Measurements from ENCODE around the gene STX10. TPM values are rescaled to one million over a fixed set of nuclear protein-coding genes. Genes with fewer than 3 reads are reported as not detected.

The STX10 gene
- total and polyA plus RNA-seq, 2 experiments from 2014 or later = 66.5 to 82.2 TPM

GRCh38 chr19:13122980-13123957 is 26.9 kb downstream of the STX10 start:
- DNase-seq (ENCODE audit: low spot score) = no peak
- H3K79me2 ChIP-seq = peaks cover 96% of the 10 kb centered on the region
- H3K27me3 ChIP-seq = no peaks in the 10 kb centered on the region
- peaks cover 40% of the 10 kb centered on the region for H4K20me1 ChIP-seq (ENCODE audit: insufficient read depth, poor library complexity, severe bottlenecking)
- TF ChIP-seq CTCF (IDR thresholded peaks at IDR 0.05; ENCODE audit: poor library complexity) = no peak
- TF ChIP-seq EZH2phosphoT487 (IDR thresholded peaks at IDR 0.05; ENCODE audit: low read depth, severe bottlenecking, unreplicated experiment) = no peak
- TF ChIP-seq EZH2 (IDR thresholded peaks at IDR 0.05; ENCODE audit: borderline replicate concordance) = no peak
- H3K9me2 ChIP-seq (replicated peaks; ENCODE audit: insufficient read depth) = no peaks in the 10 kb centered on the region
- H3K4me3 ChIP-seq = no peak overlapping the region
- no peaks in the 10 kb centered on the region for H3K9me3 ChIP-seq (ENCODE audit: low read depth)
- H3K4me2 ChIP-seq = no peak overlapping the region
- H2AFZ ChIP-seq = no peak overlapping the region
- no peaks in the 10 kb centered on the region for H3K36me3 ChIP-seq (replicated peaks; ENCODE audit: insufficient read depth, low read depth)
- 95% methylated on average over 20 of the region's 20 CpGs for WGBS (ENCODE audit: low lambda C conversion rate, missing lambda C conversion rate)
- H3K4me1 ChIP-seq (ENCODE audit: insufficient read depth) = peaks cover 24% of the 10 kb centered on the region
- H3K27ac ChIP-seq = no peak overlapping the region

GRCh38 chr19:13122275-13122878 is 27.8 kb downstream of the STX10 start:
- Histone ChIP-seq H3K4me2 (peak overlapping the region; percentile 20), H3K27ac (no peak overlapping the region), H3K9me2 (replicated peaks; ENCODE audit: insufficient read depth) (no peaks in the 10 kb centered on the region), H3K4me1 (ENCODE audit: insufficient read depth) (peaks cover 29% of the 10 kb centered on the region), H3K79me2 (peaks cover 87% of the 10 kb centered on the region), H3K4me3 (no peak overlapping the region), H3K27me3 (no peaks in the 10 kb centered on the region), H4K20me1 (ENCODE audit: insufficient read depth, poor library complexity, severe bottlenecking) (peaks cover 38% of the 10 kb centered on the region), H2AFZ (no peak overlapping the region), H3K36me3 (replicated peaks; ENCODE audit: insufficient read depth, low read depth) (no peaks in the 10 kb centered on the region), H3K9me3 (ENCODE audit: low read depth) (no peaks in the 10 kb centered on the region)
- 89% methylated on average over 12 of the region's 13 CpGs for WGBS (ENCODE audit: low lambda C conversion rate, missing lambda C conversion rate)
- TF ChIP-seq EZH2 (IDR thresholded peaks at IDR 0.05; ENCODE audit: borderline replicate concordance) = no peak
- no peak for TF ChIP-seq CTCF (IDR thresholded peaks at IDR 0.05; ENCODE audit: poor library complexity)
- TF ChIP-seq EZH2phosphoT487 (IDR thresholded peaks at IDR 0.05; ENCODE audit: low read depth, severe bottlenecking, unreplicated experiment) = no peak
- DNase-seq (ENCODE audit: low spot score) = no peak

- H3K4me3 ChIP-seq = no peak overlapping the region
- 93% methylated on average over 18 of the region's 18 CpGs for WGBS (ENCODE audit: low lambda C conversion rate, missing lambda C conversion rate)
- DNase-seq (ENCODE audit: low spot score) = peak; percentile 5
- H3K4me2 ChIP-seq = peak overlapping the region; percentile 20
- peaks cover 33% of the 10 kb centered on the region for H3K4me1 ChIP-seq (ENCODE audit: insufficient read depth)
- TF ChIP-seq CTCF (IDR thresholded peaks at IDR 0.05; ENCODE audit: poor library complexity) (no peak), EZH2 (IDR thresholded peaks at IDR 0.05; ENCODE audit: borderline replicate concordance) (no peak), EZH2phosphoT487 (IDR thresholded peaks at IDR 0.05; ENCODE audit: low read depth, severe bottlenecking, unreplicated experiment) (no peak)
- no peak overlapping the region for H3K27ac ChIP-seq
- H3K36me3 ChIP-seq (replicated peaks; ENCODE audit: insufficient read depth, low read depth) = no peaks in the 10 kb centered on the region
- no peaks in the 10 kb centered on the region for H3K27me3 ChIP-seq
- H3K9me2 ChIP-seq (replicated peaks; ENCODE audit: insufficient read depth) = no peaks in the 10 kb centered on the region
- H2AFZ ChIP-seq = no peak overlapping the region
- H3K9me3 ChIP-seq (ENCODE audit: low read depth) = no peaks in the 10 kb centered on the region
- peaks cover 83% of the 10 kb centered on the region for H3K79me2 ChIP-seq
- peaks cover 38% of the 10 kb centered on the region for H4K20me1 ChIP-seq (ENCODE audit: insufficient read depth, poor library complexity, severe bottlenecking)
These were observed 28.5 kb downstream of the STX10 start for GRCh38 chr19:13121551-13122274.

All from hepatocyte (in vitro differentiated cells).